K562 (cell line): ENCODE data around the gene MARCHF3. TPM values are rescaled to one million over a fixed set of nuclear protein-coding genes. Genes with fewer than 3 reads are reported as not detected.

ENCODE experiments used
- BACH1 ChIP-seq: fragments of 200-800 bp; sonication (Bioruptor generic); IDR thresholded peaks from 2 replicates; pipeline ENCODE4 v1.6.1; 2016; ENCODE audit warnings: missing genetic modification characterization, missing compliant biosample characterization
- BCOR ChIP-seq: fragments of 450-650 bp; IDR thresholded peaks from 2 replicates; pipeline ENCODE4 v1.6.1; 2016
- BRD9 ChIP-seq: fragments of 450-650 bp; IDR thresholded peaks from 2 replicates; pipeline ENCODE4 v1.6.1; 2018; ENCODE audit warnings: low read depth; ENCODE audit not compliant: partially characterized antibody
- CAMTA2 ChIP-seq: fragments of 250-450 bp; sonication (Bioruptor Pico); conservative IDR thresholded peaks from 2 replicates; pipeline ENCODE4 v1.5.1; 2022
- HDAC1 ChIP-seq, 2 experiments: fragments of 450-650 bp; IDR thresholded peaks; 2 replicates each; pipeline ENCODE4 v1.6.1; 2016 to 2017; ENCODE audit warnings: inconsistent platforms in 1 of 2, mild to moderate bottlenecking in 1 of 2, moderate library complexity in 1 of 2
- HDGF ChIP-seq: fragments of 450-650 bp; IDR thresholded peaks from 2 replicates; pipeline ENCODE4 v1.6.1; 2016
- HOXB6 ChIP-seq: fragments of 250-450 bp; sonication (Bioruptor Pico); IDR thresholded peaks from 2 replicates; pipeline ENCODE4 v1.5.1; 2022; ENCODE audit warnings: mild to moderate bottlenecking, borderline replicate concordance
- MAZ ChIP-seq, 2 experiments: fragments of 450-650 bp in 1 of 2; sonication (generic) in 1 of 2; formaldehyde crosslinking; IDR thresholded peaks in 1 of 2; conservative IDR thresholded peaks in 1 of 2; 2 replicates each; pipeline versions ENCODE4 v1.4.0 to v1.5.0; 2020; ENCODE audit warnings: mild to moderate bottlenecking in 1 of 2, missing genetic modification reagents in 1 of 2
- MYBL2 ChIP-seq, 2 experiments: fragments of 450-650 bp in 1 of 2; sonication (generic) in 1 of 2; formaldehyde crosslinking in 1 of 2; IDR thresholded peaks; 2 replicates each; pipeline versions ENCODE4 v1.6.1 to v1.8.1; 2017 to 2022; ENCODE audit warnings: borderline replicate concordance in 1 of 2, inconsistent platforms in 1 of 2, low read depth in 1 of 2, mild to moderate bottlenecking in 1 of 2, missing genetic modification reagents in 1 of 2, moderate library complexity in 1 of 2
- RBFOX2 ChIP-seq: fragments of 200-400 bp; formaldehyde crosslinking; IDR thresholded peaks from 2 replicates; pipeline ENCODE4 v1.6.1; 2017; ENCODE audit warnings: low read depth, mild to moderate bottlenecking, low read length, moderate library complexity
- SMAD2 ChIP-seq: fragments of 150-350 bp; IDR thresholded peaks from 2 replicates; pipeline ENCODE4 v1.6.1; 2014; ENCODE audit warnings: low read depth, mild to moderate bottlenecking, low read length
- STAT6 ChIP-seq: sonication (generic); formaldehyde crosslinking; IDR thresholded peaks from 2 replicates; pipeline ENCODE4 v1.8.1; 2023; ENCODE audit warnings: mild to moderate bottlenecking, missing genetic modification reagents
- TRIM24 ChIP-seq, 2 experiments: fragments of 450-650 bp; IDR thresholded peaks; 2 replicates each; pipeline ENCODE4 v1.6.1; 2016
- ZBTB5 ChIP-seq: fragments of 450-650 bp; IDR thresholded peaks from 2 replicates; pipeline ENCODE4 v1.6.1; 2017; ENCODE audit warnings: antibody characterized with exemption
- ZNF23 ChIP-seq: fragments of 250-450 bp; sonication (Bioruptor Pico); IDR thresholded peaks from 2 replicates; pipeline ENCODE4 v1.4.0; 2020; ENCODE audit warnings: mild to moderate bottlenecking
- polyA plus RNA-seq, 8 experiments: library from polyadenylated mRNA; depleted of rRNA in 4 of 8; stranded (reverse) in 5 of 8; unstranded in 3 of 8; fragments of >200 nt; fragmentation: Nextera tagmentation in 2 of 8; fragmentation: Illumina TruSeq in 1 of 8; extraction: Ambion mirVana in 2 of 8; extraction: Trizol in 1 of 8; gene quantifications; 2 replicates each; pipeline versions ENCODE4 v1.2.1 to v1.2.3, GENCODE V29; 2011 to 2014; ENCODE audit warnings: inconsistent platforms in 1 of 8, missing spikeins in 1 of 8
- total RNA-seq, 7 experiments: library from RNA; depleted of rRNA in 6 of 7; stranded (reverse); fragments of >200 nt in 6 of 7; fragmentation: Illumina TruSeq in 2 of 7; extraction: Trizol in 2 of 7; gene quantifications; 2 replicates each; pipeline versions ENCODE4 v1.2.1 to v1.2.3, GENCODE V29; 2011 to 2021; ENCODE audit warnings: low replicate concordance in 1 of 7
- TF ChIP-seq, protein P1 (sequence below): IDR thresholded peaks from 2 replicates; pipeline ENCODE4 v1.6.1; 2011; ENCODE audit not compliant: insufficient read length; ENCODE audit errors: extremely low read depth
- TF ChIP-seq, protein P2 (sequence below), 3 experiments: fragments of 200-800 bp in 1 of 3; sonication (Bioruptor generic) in 1 of 3; sonication (generic) in 1 of 3; formaldehyde crosslinking in 1 of 3; IDR thresholded peaks; 2 replicates each; pipeline versions ENCODE4 v1.6.1 to v1.8.0; 2016 to 2022; ENCODE audit warnings: mild to moderate bottlenecking in 2 of 3, missing compliant biosample characterization in 2 of 3, missing genetic modification characterization in 2 of 3, missing genetic modification reagents in 1 of 3
- TF ChIP-seq, protein P3 (sequence below): sonication (generic); formaldehyde crosslinking; IDR thresholded peaks from 2 replicates; pipeline ENCODE4 v1.8.1; 2023; ENCODE audit warnings: mild to moderate bottlenecking, missing genetic modification reagents, moderate library complexity

MARCHF3 gene
- total and polyA plus RNA-seq, 9 of the 15 experiments (the other 6 are each of a cell fraction or from before 2014, with no cell fraction given) = 5.6 to 37.4 (median 16.5) TPM

GRCh38 chr5:126972062-126972895 lies 58.1 kb downstream of the MARCHF3 start (continued):
- TF ChIP-seq MAZ (CRISPR knock-in tag; conservative IDR thresholded peaks at IDR 0.05 in 1 of 2, IDR thresholded peaks at IDR 0.05 in 1 of 2) (peak; percentile 27 to 30; a peak in 1 of 4 replicates), HDGF (0 out of 2 replicates have a peak, but pooled peaks have one; percentile 14), STAT6 (no peak), BACH1 (tag) (peak; percentile 35), ZBTB5 (no peak), HOXB6 (CRISPR knock-in tag) (0 out of 2 replicates have a peak, but pooled peaks have one; percentile 67), CAMTA2 (CRISPR knock-in tag) (no peak), TRIM24 (IDR thresholded peaks at IDR 0.05) (peak; percentile 63 to 87; a peak in 3 of 4 replicates), HDAC1 (IDR thresholded peaks at IDR 0.05) (peak in 1 of 2 experiments; percentile 66; a peak in 1 of 4 replicates), MYBL2 (IDR thresholded peaks at IDR 0.05; ENCODE audit: low read depth) (no peak), MYBL2 (CRISPR knock-in tag; IDR thresholded peaks at IDR 0.05; ENCODE audit: borderline replicate concordance) (no peak), BRD9 (peak; percentile 89), SMAD2 (no peak), RBFOX2 (0 out of 2 replicates have a peak, but pooled peaks have one; percentile 37), BCOR (0 out of 2 replicates have a peak, but pooled peaks have one; percentile 30), ZNF23 (CRISPR knock-in tag) (0 out of 2 replicates have a peak, but pooled peaks have one; percentile 19)
- TF ChIP-seq, protein P1, sequence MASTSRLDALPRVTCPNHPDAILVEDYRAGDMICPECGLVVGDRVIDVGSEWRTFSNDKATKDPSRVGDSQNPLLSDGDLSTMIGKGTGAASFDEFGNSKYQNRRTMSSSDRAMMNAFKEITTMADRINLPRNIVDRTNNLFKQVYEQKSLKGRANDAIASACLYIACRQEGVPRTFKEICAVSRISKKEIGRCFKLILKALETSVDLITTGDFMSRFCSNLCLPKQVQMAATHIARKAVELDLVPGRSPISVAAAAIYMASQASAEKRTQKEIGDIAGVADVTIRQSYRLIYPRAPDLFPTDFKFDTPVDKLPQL = no peak
- TF ChIP-seq, protein P2, sequence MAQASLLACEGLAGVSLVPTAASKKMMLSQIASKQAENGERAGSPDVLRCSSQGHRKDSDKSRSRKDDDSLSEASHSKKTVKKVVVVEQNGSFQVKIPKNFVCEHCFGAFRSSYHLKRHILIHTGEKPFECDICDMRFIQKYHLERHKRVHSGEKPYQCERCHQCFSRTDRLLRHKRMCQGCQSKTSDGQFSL (CRISPR knock-in tag; IDR thresholded peaks at IDR 0.05) = no peak
- TF ChIP-seq, protein P2 (tag; IDR thresholded peaks at IDR 0.05) = peak in 1 of 2 experiments; percentile 59; a peak in 1 of 4 replicates
- TF ChIP-seq, protein P3, sequence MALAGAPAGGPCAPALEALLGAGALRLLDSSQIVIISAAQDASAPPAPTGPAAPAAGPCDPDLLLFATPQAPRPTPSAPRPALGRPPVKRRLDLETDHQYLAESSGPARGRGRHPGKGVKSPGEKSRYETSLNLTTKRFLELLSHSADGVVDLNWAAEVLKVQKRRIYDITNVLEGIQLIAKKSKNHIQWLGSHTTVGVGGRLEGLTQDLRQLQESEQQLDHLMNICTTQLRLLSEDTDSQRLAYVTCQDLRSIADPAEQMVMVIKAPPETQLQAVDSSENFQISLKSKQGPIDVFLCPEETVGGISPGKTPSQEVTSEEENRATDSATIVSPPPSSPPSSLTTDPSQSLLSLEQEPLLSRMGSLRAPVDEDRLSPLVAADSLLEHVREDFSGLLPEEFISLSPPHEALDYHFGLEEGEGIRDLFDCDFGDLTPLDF (CRISPR knock-in tag) = no peak
